Hypothalamus (tissue), 51 donors: Measurements from ENCODE around the gene ATP4A.

Experiments
- DNase-seq, 51 donors: peaks; one replicate each; lab custom pipeline; 2025; lab: John Stamatoyannopoulos, UW

The ATP4A gene

GRCh38 chr19:35508129-35508528, 55.3 kb downstream of the ATP4A start:
- DNase-seq: no peak

GRCh38 chr19:35507561-35507960, 55.9 kb downstream of the ATP4A start:
- DNase-seq: no peak

GRCh38 chr19:35506011-35506410, 57.4 kb downstream of the ATP4A start:
- DNase-seq: no peak

- no peak for DNase-seq
These were observed 60.7 kb downstream of the ATP4A start for GRCh38 chr19:35502751-35503150.

GRCh38 chr19:35501684-35502083, 61.8 kb downstream of the ATP4A start:
- peak in 2 of 51 donors; percentile 5 to 17 for DNase-seq

GRCh38 chr19:35500611-35501010, 62.8 kb downstream of the ATP4A start:
- no peak for DNase-seq
